ENCODE data around the gene MIER2. TPM values are rescaled to one million over a fixed set of nuclear protein-coding genes. Genes with fewer than 3 reads are reported as not detected.

The MIER2 gene
- total and polyA plus RNA-seq, 4 experiments from 2014 or later: 1.1 to 18.2 (median 12.7) TPM

GRCh38 chr19:288911-289310, 55.7 kb downstream of the MIER2 start:
- peaks cover 9% of the 10 kb centered on the region for H3K27me3 ChIP-seq (ENCODE audit: insufficient read depth, low read length)
- H3K36me3 ChIP-seq (ENCODE audit: insufficient read depth, low read length): no peaks in the 10 kb centered on the region
- H3K27me3 Mint-ChIP-seq: peaks cover 23 to 28% of the 10 kb centered on the region in 2 donors
- H3K4me3 Mint-ChIP-seq: peak overlapping the region in 1 of 8 donors; percentile 21
- no peaks in the 10 kb centered on the region for H3K9me3 ChIP-seq (ENCODE audit: control insufficient read depth in 1 of 2, low read length in 2 of 2)
- no peak overlapping the region for H3K4me3 ChIP-seq (ENCODE audit: low read length in 2 of 2)
- peaks cover 14% of the 10 kb centered on the region for H3K4me1 ChIP-seq (ENCODE audit: insufficient read depth, low read length)
- intact Hi-C loops (cut with micrococcal nuclease): no loop called here
- no peaks in the 10 kb centered on the region for H3K36me3 Mint-ChIP-seq
- no peak overlapping the region for H3K27ac Mint-ChIP-seq
- DNase-seq: no peak
- no peak overlapping the region for H3K27ac ChIP-seq (ENCODE audit: low read depth, low read length)
- H3K4me1 Mint-ChIP-seq: peaks cover 4 to 11% (median 8%) of the 10 kb centered on the region in 4 donors
- CTCF ChIA-PET (ENCODE audit: partially characterized antibody): no interaction called here
- peaks cover 0 to 2% (median 0%) of the 10 kb centered on the region in 8 donors for H3K9me3 Mint-ChIP-seq
- POLR2A ChIA-PET (ENCODE audit: partially characterized antibody): no interaction called here

- Mint-ChIP-seq H3K4me3 (peak overlapping the region in 1 of 8 donors; percentile 4), H3K27ac (no peak overlapping the region), H3K36me3 (no peaks in the 10 kb centered on the region), H3K9me3 (peaks cover 0 to 2% (median 0%) of the 10 kb centered on the region in 8 donors), H3K27me3 (peaks cover 15 to 19% of the 10 kb centered on the region in 2 donors), H3K4me1 (peaks cover 2 to 7% (median 6%) of the 10 kb centered on the region in 4 donors)
- H3K36me3 ChIP-seq (ENCODE audit: insufficient read depth, low read length): no peaks in the 10 kb centered on the region
- H3K27ac ChIP-seq (ENCODE audit: low read depth, low read length): no peak overlapping the region
- peaks cover 7% of the 10 kb centered on the region for H3K27me3 ChIP-seq (ENCODE audit: insufficient read depth, low read length)
- no peak for DNase-seq
- ChIA-PET POLR2A (ENCODE audit: partially characterized antibody) (no interaction called here), CTCF (ENCODE audit: partially characterized antibody) (interaction anchor here (1.0 kb wide), 1 partner anchor 9 kb away, joined by 3 read pairs; no protein-coding TSS in a partner anchor)
- peaks cover 14% of the 10 kb centered on the region for H3K4me1 ChIP-seq (ENCODE audit: insufficient read depth, low read length)
- H3K9me3 ChIP-seq (ENCODE audit: control insufficient read depth in 1 of 2, low read length in 2 of 2): no peaks in the 10 kb centered on the region
- intact Hi-C loops (cut with micrococcal nuclease): no loop called here
- no peak overlapping the region for H3K4me3 ChIP-seq (ENCODE audit: low read length in 2 of 2)
Measured at GRCh38 chr19:287381-287871, 57.2 kb downstream of the MIER2 start.

DNA sequence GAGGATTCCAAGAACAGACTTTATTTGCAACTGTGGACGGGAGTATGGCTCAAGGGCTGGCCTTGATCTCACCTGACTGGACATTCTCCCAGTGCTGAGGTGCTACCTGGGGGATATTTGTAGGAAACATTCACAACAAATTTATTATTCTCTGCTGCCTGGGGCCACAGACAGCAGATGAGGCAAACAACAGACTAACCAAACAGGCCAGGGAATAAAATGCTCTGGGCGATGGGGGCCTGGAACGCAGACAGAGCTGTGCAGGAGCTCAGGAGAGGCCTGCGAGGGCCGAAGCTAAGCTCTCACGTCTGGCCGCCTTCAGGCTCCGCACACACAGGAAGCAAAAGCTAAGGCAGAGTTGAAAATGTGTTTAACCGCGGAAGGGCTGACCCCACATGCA, 61.2 kb downstream of the MIER2 start:
- Histone ChIP-seq H3K36me3 (ENCODE audit: insufficient read depth, low read length) (no peaks in the 10 kb centered on the region), H3K4me3 (ENCODE audit: low read length in 2 of 2) (no peak overlapping the region), H3K4me1 (ENCODE audit: insufficient read depth, low read length) (no peaks in the 10 kb centered on the region), H3K27ac (ENCODE audit: low read depth, low read length) (no peak overlapping the region), H3K27me3 (ENCODE audit: insufficient read depth, low read length) (peaks cover 4% of the 10 kb centered on the region), H3K9me3 (ENCODE audit: control insufficient read depth in 1 of 2, low read length in 2 of 2) (no peaks in the 10 kb centered on the region)
- intact Hi-C loops (cut with micrococcal nuclease): no loop called here
- H3K27ac Mint-ChIP-seq: no peak overlapping the region
- H3K4me1 Mint-ChIP-seq: no peaks in the 10 kb centered on the region
- H3K36me3 Mint-ChIP-seq: no peaks in the 10 kb centered on the region
- no peak overlapping the region for H3K4me3 Mint-ChIP-seq
- ChIA-PET POLR2A (ENCODE audit: partially characterized antibody) (no interaction called here), CTCF (ENCODE audit: partially characterized antibody) (no interaction called here)
- DNase-seq: no peak
- no peaks in the 10 kb centered on the region for H3K9me3 Mint-ChIP-seq
- H3K27me3 Mint-ChIP-seq: peaks cover 9 to 13% of the 10 kb centered on the region in 2 donors

DNA sequence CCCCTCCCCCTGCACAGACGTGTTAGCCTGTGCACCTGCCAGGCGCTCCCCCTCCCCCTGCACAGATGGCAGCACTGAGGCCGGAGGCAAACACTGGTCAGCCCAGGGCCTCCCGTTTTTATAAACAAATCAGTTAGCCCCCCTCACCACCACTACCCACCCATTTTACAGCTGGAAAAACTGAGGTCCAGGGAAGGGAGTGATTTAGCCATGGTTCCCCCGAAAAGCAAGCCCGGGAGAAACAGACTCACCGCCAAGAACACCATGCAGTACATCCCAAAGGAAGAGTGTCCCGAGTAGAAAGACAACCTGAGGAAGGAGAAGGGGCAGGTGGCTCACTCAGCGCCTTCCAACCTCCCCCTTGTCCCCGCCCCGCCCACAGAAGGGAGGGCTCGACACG, 62.1 kb downstream of the MIER2 start:
- H3K9me3 Mint-ChIP-seq: no peaks in the 10 kb centered on the region
- ChIA-PET POLR2A (ENCODE audit: partially characterized antibody) (no interaction called here), CTCF (ENCODE audit: partially characterized antibody) (no interaction called here)
- peaks cover 4% of the 10 kb centered on the region for H3K27me3 ChIP-seq (ENCODE audit: insufficient read depth, low read length)
- no peaks in the 10 kb centered on the region for H3K4me1 ChIP-seq (ENCODE audit: insufficient read depth, low read length)
- no peak overlapping the region for H3K4me3 Mint-ChIP-seq
- H3K4me1 Mint-ChIP-seq: no peaks in the 10 kb centered on the region
- intact Hi-C loops (cut with micrococcal nuclease): no loop called here
- H3K9me3 ChIP-seq (ENCODE audit: control insufficient read depth in 1 of 2, low read length in 2 of 2): no peaks in the 10 kb centered on the region
- no peak overlapping the region for H3K27ac Mint-ChIP-seq
- no peak overlapping the region for H3K27ac ChIP-seq (ENCODE audit: low read depth, low read length)
- H3K36me3 Mint-ChIP-seq: no peaks in the 10 kb centered on the region
- peaks cover 11 to 18% of the 10 kb centered on the region in 2 donors for H3K27me3 Mint-ChIP-seq
- H3K36me3 ChIP-seq (ENCODE audit: insufficient read depth, low read length): no peaks in the 10 kb centered on the region
- H3K4me3 ChIP-seq (ENCODE audit: low read length in 2 of 2): no peak overlapping the region
- DNase-seq: no peak

GRCh38 chr19:281992-282391, 62.6 kb downstream of the MIER2 start:
- peaks cover 8% of the 10 kb centered on the region for H3K27me3 ChIP-seq (ENCODE audit: insufficient read depth, low read length)
- Mint-ChIP-seq H3K4me1 (no peaks in the 10 kb centered on the region), H3K9me3 (no peaks in the 10 kb centered on the region), H3K4me3 (no peak overlapping the region), H3K27me3 (peaks cover 16 to 22% of the 10 kb centered on the region in 2 donors), H3K27ac (no peak overlapping the region), H3K36me3 (no peaks in the 10 kb centered on the region)
- no peaks in the 10 kb centered on the region for H3K36me3 ChIP-seq (ENCODE audit: insufficient read depth, low read length)
- H3K4me1 ChIP-seq (ENCODE audit: insufficient read depth, low read length): no peaks in the 10 kb centered on the region
- H3K9me3 ChIP-seq (ENCODE audit: control insufficient read depth in 1 of 2, low read length in 2 of 2): no peaks in the 10 kb centered on the region
- ChIA-PET POLR2A (ENCODE audit: partially characterized antibody) (no interaction called here), CTCF (ENCODE audit: partially characterized antibody) (no interaction called here)
- DNase-seq: no peak
- no peak overlapping the region for H3K27ac ChIP-seq (ENCODE audit: low read depth, low read length)
- intact Hi-C loops (cut with micrococcal nuclease): no loop called here
- H3K4me3 ChIP-seq (ENCODE audit: low read length in 2 of 2): no peak overlapping the region

GRCh38 chr19:281156-281853, 63.3 kb downstream of the MIER2 start:
- no peak for DNase-seq
- Histone ChIP-seq H3K4me1 (ENCODE audit: insufficient read depth, low read length) (no peaks in the 10 kb centered on the region), H3K27ac (ENCODE audit: low read depth, low read length) (no peak overlapping the region), H3K4me3 (ENCODE audit: low read length in 2 of 2) (no peak overlapping the region), H3K27me3 (ENCODE audit: insufficient read depth, low read length) (peaks cover 10% of the 10 kb centered on the region), H3K36me3 (ENCODE audit: insufficient read depth, low read length) (no peaks in the 10 kb centered on the region), H3K9me3 (ENCODE audit: control insufficient read depth in 1 of 2, low read length in 2 of 2) (no peaks in the 10 kb centered on the region)
- no peak overlapping the region for H3K27ac Mint-ChIP-seq
- ChIA-PET POLR2A (ENCODE audit: partially characterized antibody) (no interaction called here), CTCF (ENCODE audit: partially characterized antibody) (interaction anchor here (2.1 kb wide), 1 partner anchor 14 kb away, joined by 7 read pairs; no protein-coding TSS in a partner anchor)
- H3K27me3 Mint-ChIP-seq: peaks cover 16 to 24% of the 10 kb centered on the region in 2 donors
- no peak overlapping the region for H3K4me3 Mint-ChIP-seq
- H3K4me1 Mint-ChIP-seq: no peaks in the 10 kb centered on the region
- intact Hi-C loops (cut with micrococcal nuclease): no loop called here
- H3K9me3 Mint-ChIP-seq: no peaks in the 10 kb centered on the region
- H3K36me3 Mint-ChIP-seq: no peaks in the 10 kb centered on the region

GRCh38 chr19:280541-281009, 64.0 kb downstream of the MIER2 start:
- intact Hi-C loops (cut with micrococcal nuclease): no loop called here
- POLR2A ChIA-PET (ENCODE audit: partially characterized antibody): no interaction called here

More at GRCh38 chr19:280541-281009, 64.0 kb downstream of the MIER2 start:
- peaks cover 10% of the 10 kb centered on the region for H3K27me3 ChIP-seq (ENCODE audit: insufficient read depth, low read length)
- Mint-ChIP-seq H3K4me3 (no peak overlapping the region), H3K4me1 (no peaks in the 10 kb centered on the region), H3K36me3 (no peaks in the 10 kb centered on the region), H3K27ac (no peak overlapping the region), H3K27me3 (peaks cover 21 to 25% of the 10 kb centered on the region in 2 donors), H3K9me3 (no peaks in the 10 kb centered on the region)
- no peak overlapping the region for H3K27ac ChIP-seq (ENCODE audit: low read depth, low read length)
- DNase-seq: no peak
- no peaks in the 10 kb centered on the region for H3K36me3 ChIP-seq (ENCODE audit: insufficient read depth, low read length)
- no peaks in the 10 kb centered on the region for H3K9me3 ChIP-seq (ENCODE audit: control insufficient read depth in 1 of 2, low read length in 2 of 2)
- CTCF ChIA-PET (ENCODE audit: partially characterized antibody): interaction anchor here (2.1 kb wide), 1 partner anchor 14 kb away, joined by 7 read pairs; no protein-coding TSS in a partner anchor
- H3K4me1 ChIP-seq (ENCODE audit: insufficient read depth, low read length): no peaks in the 10 kb centered on the region
- no peak overlapping the region for H3K4me3 ChIP-seq (ENCODE audit: low read length in 2 of 2)

Measured in CD4-positive, alpha-beta memory T cell (primary cell).